K562 (cell line): ENCODE data around the gene GDAP1L1.

Experiments
- CBFB ChIP-seq: sonication (generic); formaldehyde crosslinking; IDR thresholded peaks from 2 replicates; pipeline ENCODE4 v1.4.0; 2020; ENCODE audit warnings: mild to moderate bottlenecking, missing genetic modification reagents
- GATA2 ChIP-seq: sonication (generic); formaldehyde crosslinking; IDR thresholded peaks from 2 replicates; pipeline ENCODE4 v1.4.0; 2020; ENCODE audit warnings: mild to moderate bottlenecking, missing genetic modification reagents
- KDM1A ChIP-seq, 2 experiments: fragments of 450-650 bp; IDR thresholded peaks; 2 replicates each; pipeline ENCODE4 v1.6.1; 2016; ENCODE audit warnings: mild to moderate bottlenecking in 2 of 2
- YY1 ChIP-seq, 3 experiments: IDR thresholded peaks; 2 replicates each; pipeline ENCODE4 v1.6.1; 2011; ENCODE audit warnings: low read length in 2 of 3, mild to moderate bottlenecking in 2 of 3, moderate library complexity in 2 of 3, borderline replicate concordance in 1 of 3, control low read depth in 1 of 3, low read depth in 1 of 3; ENCODE audit not compliant: insufficient read depth in 3 of 3, insufficient replicate concordance in 2 of 3, control insufficient read depth in 1 of 3, insufficient read length in 1 of 3; ENCODE audit errors: extremely low read depth in 1 of 3

DNA sequence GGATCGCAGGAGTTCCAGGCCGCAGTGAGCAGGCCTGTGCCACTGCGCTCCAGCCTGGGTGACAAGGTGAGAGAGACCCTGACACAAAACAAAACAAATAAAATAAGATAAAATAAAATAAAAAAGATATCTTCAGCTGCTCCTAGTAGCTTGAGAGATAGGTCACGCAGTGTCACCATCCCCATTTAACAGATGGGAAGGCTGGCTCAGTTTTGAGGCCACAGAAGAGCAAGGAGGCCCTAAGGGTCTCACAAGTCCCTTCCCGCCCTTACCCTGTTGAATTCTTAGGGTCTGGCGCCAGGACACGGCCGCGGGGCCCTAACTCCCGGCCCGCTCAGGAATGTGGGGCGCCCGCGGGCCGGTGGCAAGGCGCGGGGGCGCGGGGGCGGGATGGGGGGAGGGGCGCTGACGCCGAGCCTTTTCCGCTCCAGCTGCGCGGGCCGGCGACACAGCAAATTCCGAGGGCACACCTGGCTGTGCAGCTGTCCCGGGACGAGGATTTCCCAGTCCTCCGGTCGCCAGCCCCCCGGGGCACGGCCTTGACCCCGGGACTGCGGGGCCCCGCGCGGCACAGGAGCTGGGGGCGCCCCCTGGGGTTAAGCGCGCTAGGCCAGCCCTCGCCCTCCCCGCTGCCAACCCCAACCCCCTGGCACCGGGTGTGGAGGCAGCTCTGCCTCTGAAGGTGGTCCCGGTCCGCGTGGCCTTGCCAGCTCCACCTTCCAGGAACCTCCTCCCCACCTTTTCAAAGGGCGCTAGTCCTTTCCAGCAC, 79.5 kb downstream of the GDAP1L1 start:
- TF ChIP-seq GATA2 (CRISPR knock-in tag): no peak
- no peak for TF ChIP-seq KDM1A (IDR thresholded peaks at IDR 0.05)
- no peak for TF ChIP-seq YY1 (IDR thresholded peaks at IDR 0.05; ENCODE audit: borderline replicate concordance in 1 of 3, control insufficient read depth in 1 of 3, extremely low read depth in 1 of 3, insufficient read depth in 3 of 3, insufficient read length in 1 of 3, insufficient replicate concordance in 2 of 3, low read depth in 1 of 3, low read length in 2 of 3)
- no peak for TF ChIP-seq CBFB (CRISPR knock-in tag)
